Measurements from ENCODE around the gene FOCAD.

FOCAD gene

GRCh38 chr9:20944507-20944906 is 260.4 kb downstream of the FOCAD start:
- peaks cover 6 to 9% (median 7%) of the 10 kb centered on the region in 4 experiments for H3K36me3 ChIP-seq (ENCODE audit: control insufficient read depth in 4 of 4, insufficient read depth in 4 of 4, low read length in 3 of 4)
- no peaks in the 10 kb centered on the region for H3K9me3 ChIP-seq (ENCODE audit: control extremely low read depth in 1 of 5, control insufficient read depth in 4 of 5, insufficient read depth in 2 of 5, low read depth in 1 of 5, low read length in 4 of 5)
- ChIA-PET POLR2A (no interaction called here), CTCF (interaction anchor here (1.1 to 1.3 kb wide), 2 partner anchors 42 to 320 kb away, joined by 3 to 7 read pairs; no protein-coding TSS in a partner anchor)
- H3K4me1 ChIP-seq (ENCODE audit: control extremely low read depth in 1 of 4, control insufficient read depth in 4 of 4, insufficient read depth in 4 of 4, low read length in 3 of 4), result peaks cover 0 to 4% (median 0%) of the 10 kb centered on the region in 4 experiments
- 83% methylated on average over 2 of the region's 10 CpGs for WGBS (ENCODE audit: insufficient coverage)
- no peak overlapping the region for H3K27ac ChIP-seq (ENCODE audit: insufficient read depth in 1 of 2, low read depth in 1 of 2, low read length in 2 of 2, poor library complexity in 1 of 2, severe bottlenecking in 2 of 2)
- no peaks in the 10 kb centered on the region for H3K27me3 ChIP-seq (replicated peaks in 2 of 5; ENCODE audit: control insufficient read depth in 4 of 5, insufficient read depth in 5 of 5, low read length in 4 of 5)
- H3K4me3 ChIP-seq (ENCODE audit: control insufficient read depth in 1 of 7, extremely low read depth in 1 of 7, insufficient read depth in 4 of 7, low read depth in 2 of 7, low read length in 6 of 7), result no peak overlapping the region
- no peak for DNase-seq

- Histone ChIP-seq H3K27me3 (replicated peaks in 2 of 5; ENCODE audit: control insufficient read depth in 4 of 5, insufficient read depth in 5 of 5, low read length in 4 of 5) (no peaks in the 10 kb centered on the region), H3K4me1 (ENCODE audit: control extremely low read depth in 1 of 4, control insufficient read depth in 4 of 4, insufficient read depth in 4 of 4, low read length in 3 of 4) (peaks cover 0 to 4% (median 0%) of the 10 kb centered on the region in 4 experiments), H3K36me3 (ENCODE audit: control insufficient read depth in 4 of 4, insufficient read depth in 4 of 4, low read length in 3 of 4) (peaks cover 6 to 11% (median 9%) of the 10 kb centered on the region in 4 experiments), H3K27ac (ENCODE audit: insufficient read depth in 1 of 2, low read depth in 1 of 2, low read length in 2 of 2, poor library complexity in 1 of 2, severe bottlenecking in 2 of 2) (no peak overlapping the region), H3K4me3 (ENCODE audit: control insufficient read depth in 1 of 7, extremely low read depth in 1 of 7, insufficient read depth in 4 of 7, low read depth in 2 of 7, low read length in 6 of 7) (no peak overlapping the region), H3K9me3 (ENCODE audit: control extremely low read depth in 1 of 5, control insufficient read depth in 4 of 5, insufficient read depth in 2 of 5, low read depth in 1 of 5, low read length in 4 of 5) (no peaks in the 10 kb centered on the region)
- no peak for DNase-seq
- 94% methylated on average over 2 of the region's 3 CpGs for WGBS (ENCODE audit: insufficient coverage)
- POLR2A ChIA-PET, result no interaction called here
- CTCF ChIA-PET, result interaction anchor here (1.1 kb wide), 1 partner anchor 41 kb away, joined by 3 read pairs; no protein-coding TSS in a partner anchor
Observed at GRCh38 chr9:20945269-20945668, 261.2 kb downstream of the FOCAD start.

DNA sequence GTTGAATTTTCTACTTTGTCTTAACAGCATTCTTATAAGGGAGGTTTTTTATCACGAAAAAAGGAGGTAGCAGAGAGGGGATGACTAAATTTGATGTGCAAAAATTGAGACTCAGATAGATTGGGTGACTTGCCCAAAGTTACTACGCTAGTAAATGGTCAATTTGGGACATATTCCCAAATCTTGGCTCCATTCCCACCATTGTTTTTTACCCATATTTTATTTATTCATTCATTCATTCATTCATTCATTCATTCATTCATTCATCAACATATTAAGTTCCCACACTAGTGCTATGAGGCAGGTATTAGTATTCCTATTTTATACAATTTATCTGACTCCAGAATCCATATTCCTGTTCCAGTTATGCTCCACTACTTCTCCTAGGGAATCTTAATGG is 261.8 kb downstream of the FOCAD start:
- WGBS (ENCODE audit: insufficient coverage), result no CpG with 5 or more reads among the region's 2 CpGs
- ChIA-PET CTCF (no interaction called here), POLR2A (interaction anchor here (1.1 kb wide), 1 partner anchor 11 kb away, joined by 3 read pairs; no protein-coding TSS in a partner anchor)
- Histone ChIP-seq H3K4me1 (ENCODE audit: control extremely low read depth in 1 of 4, control insufficient read depth in 4 of 4, insufficient read depth in 4 of 4, low read length in 3 of 4) (peaks cover 0 to 2% (median 0%) of the 10 kb centered on the region in 4 experiments), H3K27ac (ENCODE audit: insufficient read depth in 1 of 2, low read depth in 1 of 2, low read length in 2 of 2, poor library complexity in 1 of 2, severe bottlenecking in 2 of 2) (no peak overlapping the region), H3K27me3 (replicated peaks in 2 of 5; ENCODE audit: control insufficient read depth in 4 of 5, insufficient read depth in 5 of 5, low read length in 4 of 5) (no peaks in the 10 kb centered on the region), H3K36me3 (ENCODE audit: control insufficient read depth in 4 of 4, insufficient read depth in 4 of 4, low read length in 3 of 4) (peaks cover 9 to 14% (median 12%) of the 10 kb centered on the region in 4 experiments), H3K4me3 (ENCODE audit: control insufficient read depth in 1 of 7, extremely low read depth in 1 of 7, insufficient read depth in 4 of 7, low read depth in 2 of 7, low read length in 6 of 7) (no peak overlapping the region), H3K9me3 (ENCODE audit: control extremely low read depth in 1 of 5, control insufficient read depth in 4 of 5, insufficient read depth in 2 of 5, low read depth in 1 of 5, low read length in 4 of 5) (no peaks in the 10 kb centered on the region)
- no peak for DNase-seq

GRCh38 chr9:20948703-20949102 is 264.6 kb downstream of the FOCAD start:
- Histone ChIP-seq H3K36me3 (ENCODE audit: control insufficient read depth in 4 of 4, insufficient read depth in 4 of 4, low read length in 3 of 4) (peaks cover 8 to 42% (median 29%) of the 10 kb centered on the region in 4 experiments), H3K9me3 (ENCODE audit: control extremely low read depth in 1 of 5, control insufficient read depth in 4 of 5, insufficient read depth in 2 of 5, low read depth in 1 of 5, low read length in 4 of 5) (no peaks in the 10 kb centered on the region), H3K4me1 (ENCODE audit: control extremely low read depth in 1 of 4, control insufficient read depth in 4 of 4, insufficient read depth in 4 of 4, low read length in 3 of 4) (no peaks in the 10 kb centered on the region), H3K27me3 (replicated peaks in 2 of 5; ENCODE audit: control insufficient read depth in 4 of 5, insufficient read depth in 5 of 5, low read length in 4 of 5) (no peaks in the 10 kb centered on the region), H3K4me3 (ENCODE audit: control insufficient read depth in 1 of 7, extremely low read depth in 1 of 7, insufficient read depth in 4 of 7, low read depth in 2 of 7, low read length in 6 of 7) (no peak overlapping the region), H3K27ac (ENCODE audit: insufficient read depth in 1 of 2, low read depth in 1 of 2, low read length in 2 of 2, poor library complexity in 1 of 2, severe bottlenecking in 2 of 2) (no peak overlapping the region)
- WGBS (ENCODE audit: insufficient coverage), result 100% methylated on average over 4 of the region's 4 CpGs
- no peak for DNase-seq
- ChIA-PET CTCF (interaction anchor here (0.6 kb wide), 1 partner anchor 525 kb away, joined by 4 read pairs; no protein-coding TSS in a partner anchor), POLR2A (no interaction called here)

GRCh38 chr9:20950707-20951106 is 266.6 kb downstream of the FOCAD start:
- no peaks in the 10 kb centered on the region for H3K4me1 ChIP-seq (ENCODE audit: control extremely low read depth in 1 of 4, control insufficient read depth in 4 of 4, insufficient read depth in 4 of 4, low read length in 3 of 4)
- DNase-seq, result no peak
- POLR2A ChIA-PET, result no interaction called here
- CTCF ChIA-PET, result interaction anchor here (0.6 kb wide), 1 partner anchor 527 kb away, joined by 3 read pairs; no protein-coding TSS in a partner anchor
- no CpG with 5 or more reads among the region's 2 CpGs for WGBS (ENCODE audit: insufficient coverage)
- H3K4me3 ChIP-seq (ENCODE audit: control insufficient read depth in 1 of 7, extremely low read depth in 1 of 7, insufficient read depth in 4 of 7, low read depth in 2 of 7, low read length in 6 of 7), result no peak overlapping the region
- no peaks in the 10 kb centered on the region for H3K9me3 ChIP-seq (ENCODE audit: control extremely low read depth in 1 of 5, control insufficient read depth in 4 of 5, insufficient read depth in 2 of 5, low read depth in 1 of 5, low read length in 4 of 5)
- no peaks in the 10 kb centered on the region for H3K27me3 ChIP-seq (replicated peaks in 2 of 5; ENCODE audit: control insufficient read depth in 4 of 5, insufficient read depth in 5 of 5, low read length in 4 of 5)
- H3K36me3 ChIP-seq (ENCODE audit: control insufficient read depth in 4 of 4, insufficient read depth in 4 of 4, low read length in 3 of 4), result peaks cover 4 to 44% (median 26%) of the 10 kb centered on the region in 4 experiments
- no peak overlapping the region for H3K27ac ChIP-seq (ENCODE audit: insufficient read depth in 1 of 2, low read depth in 1 of 2, low read length in 2 of 2, poor library complexity in 1 of 2, severe bottlenecking in 2 of 2)

- ChIA-PET POLR2A (no interaction called here), CTCF (interaction anchor here (1.9 kb wide), 1 partner anchor 21 kb away, joined by 5 read pairs; no protein-coding TSS in a partner anchor)
- Histone ChIP-seq H3K4me3 (ENCODE audit: control insufficient read depth in 1 of 7, extremely low read depth in 1 of 7, insufficient read depth in 4 of 7, low read depth in 2 of 7, low read length in 6 of 7) (no peak overlapping the region), H3K9me3 (ENCODE audit: control extremely low read depth in 1 of 5, control insufficient read depth in 4 of 5, insufficient read depth in 2 of 5, low read depth in 1 of 5, low read length in 4 of 5) (no peaks in the 10 kb centered on the region), H3K27me3 (replicated peaks in 2 of 5; ENCODE audit: control insufficient read depth in 4 of 5, insufficient read depth in 5 of 5, low read length in 4 of 5) (no peaks in the 10 kb centered on the region), H3K36me3 (ENCODE audit: control insufficient read depth in 4 of 4, insufficient read depth in 4 of 4, low read length in 3 of 4) (no peaks in the 10 kb centered on the region), H3K27ac (ENCODE audit: insufficient read depth in 1 of 2, low read depth in 1 of 2, low read length in 2 of 2, poor library complexity in 1 of 2, severe bottlenecking in 2 of 2) (no peak overlapping the region), H3K4me1 (ENCODE audit: control extremely low read depth in 1 of 4, control insufficient read depth in 4 of 4, insufficient read depth in 4 of 4, low read length in 3 of 4) (no peaks in the 10 kb centered on the region)
- WGBS (ENCODE audit: insufficient coverage), result 83% methylated on average over 2 of the region's 4 CpGs
- DNase-seq, result no peak
Observed at GRCh38 chr9:20962536-20963225, 278.6 kb downstream of the FOCAD start.

DNA sequence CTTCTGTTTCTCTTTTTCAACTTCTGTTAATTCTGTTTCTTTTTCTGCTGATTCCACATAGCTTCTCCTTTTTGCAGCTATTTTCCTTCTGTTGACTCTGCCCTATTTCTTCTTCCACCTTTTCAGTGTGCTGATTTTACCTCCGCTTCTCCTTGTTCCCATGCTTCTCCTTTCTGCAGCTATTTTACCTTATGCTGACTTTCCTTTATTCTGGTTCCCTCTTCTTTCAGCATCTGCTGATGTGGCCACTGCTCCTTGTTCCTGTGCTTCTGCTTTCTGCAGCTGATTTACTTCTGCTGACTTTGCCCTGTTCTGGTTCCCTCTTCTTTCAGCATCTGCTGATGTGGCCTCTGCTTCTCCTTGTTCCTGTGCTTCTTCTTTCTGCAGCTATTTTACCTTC is 288.6 kb downstream of the FOCAD start:
- peak in 1 of 3 donors; percentile 20 for DNase-seq
- POLR2A ChIA-PET, result no interaction called here
- no peaks in the 10 kb centered on the region for H3K27me3 ChIP-seq (replicated peaks in 2 of 5; ENCODE audit: control insufficient read depth in 4 of 5, insufficient read depth in 5 of 5, low read length in 4 of 5)
- peaks cover 0 to 25% (median 9%) of the 10 kb centered on the region in 5 experiments for H3K9me3 ChIP-seq (ENCODE audit: control extremely low read depth in 1 of 5, control insufficient read depth in 4 of 5, insufficient read depth in 2 of 5, low read depth in 1 of 5, low read length in 4 of 5)
- peaks cover 2 to 12% (median 7%) of the 10 kb centered on the region in 4 experiments for H3K36me3 ChIP-seq (ENCODE audit: control insufficient read depth in 4 of 4, insufficient read depth in 4 of 4, low read length in 3 of 4)
- H3K4me3 ChIP-seq (ENCODE audit: control insufficient read depth in 1 of 7, extremely low read depth in 1 of 7, insufficient read depth in 4 of 7, low read depth in 2 of 7, low read length in 6 of 7), result no peak overlapping the region
- WGBS (ENCODE audit: insufficient coverage), result 100% methylated on average over 1 of the region's 1 CpG
- CTCF ChIA-PET, result interaction anchor here (1.0 kb wide), 1 partner anchor 144 kb away, joined by 3 read pairs; no protein-coding TSS in a partner anchor
- H3K27ac ChIP-seq (ENCODE audit: insufficient read depth in 1 of 2, low read depth in 1 of 2, low read length in 2 of 2, poor library complexity in 1 of 2, severe bottlenecking in 2 of 2), result no peak overlapping the region
- H3K4me1 ChIP-seq (ENCODE audit: control extremely low read depth in 1 of 4, control insufficient read depth in 4 of 4, insufficient read depth in 4 of 4, low read length in 3 of 4), result no peaks in the 10 kb centered on the region
